CD4-positive, alpha-beta memory T cell (primary cell): Measurements from ENCODE around the gene SLC22A15. TPM values are rescaled to one million over a fixed set of nuclear protein-coding genes. Genes with fewer than 3 reads are reported as not detected.

Experiments used
- CTCF ChIA-PET: fragments of 350-600 bp; sonication (Branson Sonifier 250); formaldehyde crosslinking; loops from one replicate; lab custom pipeline; 2021; ENCODE audit warnings: inconsistent platforms; ENCODE audit not compliant: partially characterized antibody; lab: Charles Lee
- POLR2A ChIA-PET: fragments of 350-600 bp; sonication (Branson Sonifier 250); formaldehyde crosslinking; loops from one replicate; lab custom pipeline; 2021; ENCODE audit not compliant: partially characterized antibody; lab: Charles Lee
- DNase-seq, 5 donors: peaks; one replicate each; pipeline versions ENCODE4 v3.0.0 to v3.0.0-alpha.2; 2020 to 2022; ENCODE audit warnings: mixed read lengths in 1 of 5
- H3K27ac ChIP-seq: one replicate; pipeline ENCODE4 v1.7.0; 2013; ENCODE audit warnings: low read depth, low read length
- H3K27me3 ChIP-seq: 2 replicates; pipeline ENCODE4 v1.7.0; 2013; ENCODE audit warnings: mild to moderate bottlenecking, low read length, moderate library complexity; ENCODE audit not compliant: insufficient read depth
- H3K36me3 ChIP-seq: 2 replicates; pipeline ENCODE4 v1.7.0; 2013; ENCODE audit warnings: mild to moderate bottlenecking, low read length, moderate library complexity; ENCODE audit not compliant: insufficient read depth
- H3K4me1 ChIP-seq: 2 replicates; pipeline ENCODE4 v1.7.0; 2013; ENCODE audit warnings: mild to moderate bottlenecking, low read length, moderate library complexity; ENCODE audit not compliant: insufficient read depth
- H3K4me3 ChIP-seq, 2 donors: one replicate each; pipeline ENCODE4 v1.7.0; 2013; ENCODE audit warnings: low read length in 2 of 2, mild to moderate bottlenecking in 1 of 2
- H3K9me3 ChIP-seq, 2 donors: one replicate each; pipeline ENCODE4 v1.7.0; 2013; ENCODE audit warnings: low read length in 2 of 2, control low read depth in 1 of 2; ENCODE audit not compliant: control insufficient read depth in 1 of 2
- H3K27ac Mint-ChIP-seq, 7 donors: one replicate each; pipeline ENCODE4 v1.8.0; 2020 to 2021; ENCODE audit warnings: mixed read lengths in 7 of 7, mild to moderate bottlenecking in 6 of 7, inconsistent platforms in 3 of 7, moderate library complexity in 3 of 7
- H3K27me3 Mint-ChIP-seq, 2 donors: one replicate each; pipeline ENCODE4 v1.8.0; 2020 to 2021; ENCODE audit warnings: mixed read lengths in 2 of 2
- H3K36me3 Mint-ChIP-seq, 2 donors: one replicate each; pipeline ENCODE4 v1.8.0; 2020 to 2021; ENCODE audit warnings: mixed read lengths in 2 of 2, inconsistent platforms in 1 of 2, mild to moderate bottlenecking in 1 of 2
- H3K4me1 Mint-ChIP-seq, 4 donors: one replicate each; pipeline ENCODE4 v1.8.0; 2020 to 2021; ENCODE audit warnings: mixed read lengths in 4 of 4, mild to moderate bottlenecking in 1 of 4
- H3K4me3 Mint-ChIP-seq, 8 donors: one replicate each; pipeline ENCODE4 v1.8.0; 2020 to 2021; ENCODE audit warnings: mixed read lengths in 8 of 8, mild to moderate bottlenecking in 7 of 8, moderate library complexity in 6 of 8, inconsistent platforms in 3 of 8
- H3K9me3 Mint-ChIP-seq, 8 donors: one replicate each; pipeline ENCODE4 v1.8.0; 2020 to 2021; ENCODE audit warnings: mixed read lengths in 8 of 8, mild to moderate bottlenecking in 5 of 8, inconsistent platforms in 3 of 8, moderate library complexity in 1 of 8
- intact Hi-C: fragments of 100-400 bp; cut with micrococcal nuclease; formaldehyde crosslinking; loops from one replicate; pipeline ENCODE4 v1.15.1; 2023
- polyA plus RNA-seq, 2 donors: library from polyadenylated mRNA; unstranded; fragments of 300-500 nt; fragmentation: Illumina TruSeq; gene quantifications; one replicate each; pipeline ENCODE4 v1.2.3, GENCODE V29; 2021
- total RNA-seq, 2 experiments: library from RNA; stranded (reverse); gene quantifications; one replicate each; pipeline ENCODE4 v1.2.3, GENCODE V29; 2021

Gene SLC22A15
- total and polyA plus RNA-seq, 4 experiments from 2014 or later = 1.2 TPM; not detected in 2

GRCh38 chr1:116107371-116107770, 131.1 kb downstream of the SLC22A15 start:
- no peaks in the 10 kb centered on the region for H3K9me3 ChIP-seq
- H3K36me3 Mint-ChIP-seq = no peaks in the 10 kb centered on the region
- no peak overlapping the region for H3K4me3 ChIP-seq
- POLR2A ChIA-PET = no interaction called here
- intact Hi-C loops = no loop called here
- DNase-seq = no peak
- H3K27me3 Mint-ChIP-seq = peaks cover 10 to 16% of the 10 kb centered on the region in 2 donors
- no peaks in the 10 kb centered on the region for H3K27me3 ChIP-seq
- H3K27ac ChIP-seq = no peak overlapping the region
- no peak overlapping the region for H3K27ac Mint-ChIP-seq
- H3K4me1 Mint-ChIP-seq = no peaks in the 10 kb centered on the region
- H3K4me1 ChIP-seq = no peaks in the 10 kb centered on the region
- no peak overlapping the region for H3K4me3 Mint-ChIP-seq
- peaks cover 0 to 2% (median 0%) of the 10 kb centered on the region in 8 donors for H3K9me3 Mint-ChIP-seq
- CTCF ChIA-PET = interaction anchor here (1.4 kb wide), 1 partner anchor 378 kb away, joined by 4 read pairs; no protein-coding TSS in a partner anchor
- no peaks in the 10 kb centered on the region for H3K36me3 ChIP-seq

- H3K4me3 Mint-ChIP-seq = no peak within 1 kb of the TSS
- H3K27ac Mint-ChIP-seq = peak within 1 kb of the TSS in 1 of 7 donors; percentile 1
- Histone ChIP-seq H3K27ac (no peak within 1 kb of the TSS), H3K9me3 (no peaks in the 10 kb centered on the region), H3K27me3 (no peaks in the 10 kb centered on the region), H3K4me1 (no peaks in the 10 kb centered on the region), H3K36me3 (no peaks in the 10 kb centered on the region), H3K4me3 (no peak within 1 kb of the TSS)
- ChIA-PET CTCF (no interaction called here), POLR2A (no interaction called here)
- intact Hi-C loops = no loop called here
- DNase-seq = no peak
- H3K27me3 Mint-ChIP-seq = peaks cover 15 to 18% of the 10 kb centered on the region in 2 donors
- H3K4me1 Mint-ChIP-seq = no peaks in the 10 kb centered on the region
- H3K36me3 Mint-ChIP-seq = no peaks in the 10 kb centered on the region
- H3K9me3 Mint-ChIP-seq = peaks cover 0 to 2% (median 0%) of the 10 kb centered on the region in 8 donors
These were observed 134.5 kb downstream of the SLC22A15 start, which contains the start of gene MAB21L3 for GRCh38 chr1:116110567-116111523. MAB21L3 (plus strand) TSS chr1:116111399; CDS start chr1:116112616, 1,217 bp downstream.

GRCh38 chr1:116111524-116112021, 135.3 kb downstream of the SLC22A15 start:
- no peaks in the 10 kb centered on the region for H3K4me1 ChIP-seq
- H3K4me3 ChIP-seq = no peak overlapping the region
- H3K4me3 Mint-ChIP-seq = no peak overlapping the region
- H3K9me3 ChIP-seq = no peaks in the 10 kb centered on the region
- no peaks in the 10 kb centered on the region for H3K36me3 ChIP-seq
- no peaks in the 10 kb centered on the region for H3K4me1 Mint-ChIP-seq
- no peaks in the 10 kb centered on the region for H3K36me3 Mint-ChIP-seq
- H3K27me3 ChIP-seq = no peaks in the 10 kb centered on the region
- no peak overlapping the region for H3K27ac ChIP-seq
- peaks cover 0 to 2% (median 0%) of the 10 kb centered on the region in 8 donors for H3K9me3 Mint-ChIP-seq
- no peak for DNase-seq
- ChIA-PET CTCF (no interaction called here), POLR2A (no interaction called here)
- H3K27ac Mint-ChIP-seq = no peak overlapping the region
- peaks cover 15 to 18% of the 10 kb centered on the region in 2 donors for H3K27me3 Mint-ChIP-seq
- intact Hi-C loops = no loop called here

GRCh38 chr1:116112388-116113140, 136.3 kb downstream of the SLC22A15 start:
- ChIA-PET CTCF (interaction anchor here (1.0 kb wide), 1 partner anchor 26 kb away, joined by 4 read pairs; no protein-coding TSS in a partner anchor), POLR2A (no interaction called here)
- intact Hi-C loops = no loop called here
- Histone ChIP-seq H3K27me3 (no peaks in the 10 kb centered on the region), H3K27ac (no peak overlapping the region), H3K9me3 (no peaks in the 10 kb centered on the region), H3K36me3 (no peaks in the 10 kb centered on the region), H3K4me3 (no peak overlapping the region), H3K4me1 (no peaks in the 10 kb centered on the region)
- H3K9me3 Mint-ChIP-seq = peaks cover 0 to 2% (median 0%) of the 10 kb centered on the region in 8 donors
- DNase-seq = no peak
- H3K4me1 Mint-ChIP-seq = no peaks in the 10 kb centered on the region
- no peak overlapping the region for H3K4me3 Mint-ChIP-seq
- H3K36me3 Mint-ChIP-seq = no peaks in the 10 kb centered on the region
- H3K27me3 Mint-ChIP-seq = peaks cover 15 to 16% of the 10 kb centered on the region in 2 donors
- no peak overlapping the region for H3K27ac Mint-ChIP-seq

GRCh38 chr1:116113615-116114014, 137.3 kb downstream of the SLC22A15 start:
- DNase-seq = no peak
- CTCF ChIA-PET = no interaction called here
- Histone ChIP-seq H3K27me3 (no peaks in the 10 kb centered on the region), H3K27ac (no peak overlapping the region), H3K4me1 (no peaks in the 10 kb centered on the region), H3K4me3 (no peak overlapping the region), H3K36me3 (no peaks in the 10 kb centered on the region), H3K9me3 (no peaks in the 10 kb centered on the region)
- Mint-ChIP-seq H3K4me1 (no peaks in the 10 kb centered on the region), H3K9me3 (peaks cover 0 to under 1% (median 0%) of the 10 kb centered on the region in 8 donors), H3K36me3 (no peaks in the 10 kb centered on the region), H3K27me3 (peaks cover 17 to 19% of the 10 kb centered on the region in 2 donors), H3K27ac (no peak overlapping the region), H3K4me3 (no peak overlapping the region)
- intact Hi-C loops = no loop called here
- POLR2A ChIA-PET = no interaction called here

- ChIA-PET POLR2A (no interaction called here), CTCF (no interaction called here)
- Mint-ChIP-seq H3K27me3 (peaks cover 17 to 19% of the 10 kb centered on the region in 2 donors), H3K36me3 (no peaks in the 10 kb centered on the region), H3K4me1 (no peaks in the 10 kb centered on the region), H3K27ac (no peak overlapping the region), H3K9me3 (no peaks in the 10 kb centered on the region), H3K4me3 (no peak overlapping the region)
- DNase-seq = no peak
- intact Hi-C loops = no loop called here
- no peaks in the 10 kb centered on the region for H3K27me3 ChIP-seq
- no peaks in the 10 kb centered on the region for H3K36me3 ChIP-seq
- no peaks in the 10 kb centered on the region for H3K4me1 ChIP-seq
- no peak overlapping the region for H3K27ac ChIP-seq
- no peaks in the 10 kb centered on the region for H3K9me3 ChIP-seq
- no peak overlapping the region for H3K4me3 ChIP-seq
These were observed 139.4 kb downstream of the SLC22A15 start for GRCh38 chr1:116115476-116116439.
